ENCODE measurements around the gene DYNC2H1. TPM values are rescaled to one million over a fixed set of nuclear protein-coding genes. Genes with fewer than 3 reads are reported as not detected.

The DYNC2H1 gene
- total RNA-seq, 1 experiment from 2014 or later: 12.4 TPM

- in situ Hi-C loops (cut with HindIII; ENCODE audit: low pct_unique_long_range_greater_than_20kb, low sequenced_read_pairs) (no loop called here), intact Hi-C loops (cut with micrococcal nuclease; ENCODE audit: unreplicated experiment) (no loop called here)
- CTCF ChIA-PET: no interaction called here
- POLR2A ChIA-PET: no interaction called here
- TF ChIP-seq SIN3A (IDR thresholded peaks at IDR 0.05; ENCODE audit: borderline replicate concordance, insufficient read depth, low read depth, low read length) (no peak), TCF7L2 (IDR thresholded peaks at IDR 0.05; ENCODE audit: low read depth, low read length) (no peak), POLR2AphosphoS5 (IDR thresholded peaks at IDR 0.05; ENCODE audit: low read depth, low read length) (no peak)
- TF ChIP-seq, protein P1, sequence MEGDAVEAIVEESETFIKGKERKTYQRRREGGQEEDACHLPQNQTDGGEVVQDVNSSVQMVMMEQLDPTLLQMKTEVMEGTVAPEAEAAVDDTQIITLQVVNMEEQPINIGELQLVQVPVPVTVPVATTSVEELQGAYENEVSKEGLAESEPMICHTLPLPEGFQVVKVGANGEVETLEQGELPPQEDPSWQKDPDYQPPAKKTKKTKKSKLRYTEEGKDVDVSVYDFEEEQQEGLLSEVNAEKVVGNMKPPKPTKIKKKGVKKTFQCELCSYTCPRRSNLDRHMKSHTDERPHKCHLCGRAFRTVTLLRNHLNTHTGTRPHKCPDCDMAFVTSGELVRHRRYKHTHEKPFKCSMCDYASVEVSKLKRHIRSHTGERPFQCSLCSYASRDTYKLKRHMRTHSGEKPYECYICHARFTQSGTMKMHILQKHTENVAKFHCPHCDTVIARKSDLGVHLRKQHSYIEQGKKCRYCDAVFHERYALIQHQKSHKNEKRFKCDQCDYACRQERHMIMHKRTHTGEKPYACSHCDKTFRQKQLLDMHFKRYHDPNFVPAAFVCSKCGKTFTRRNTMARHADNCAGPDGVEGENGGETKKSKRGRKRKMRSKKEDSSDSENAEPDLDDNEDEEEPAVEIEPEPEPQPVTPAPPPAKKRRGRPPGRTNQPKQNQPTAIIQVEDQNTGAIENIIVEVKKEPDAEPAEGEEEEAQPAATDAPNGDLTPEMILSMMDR (IDR thresholded peaks at IDR 0.05): no peak; the same call in 1 of the 2 replicates
- TF ChIP-seq, protein P2, sequence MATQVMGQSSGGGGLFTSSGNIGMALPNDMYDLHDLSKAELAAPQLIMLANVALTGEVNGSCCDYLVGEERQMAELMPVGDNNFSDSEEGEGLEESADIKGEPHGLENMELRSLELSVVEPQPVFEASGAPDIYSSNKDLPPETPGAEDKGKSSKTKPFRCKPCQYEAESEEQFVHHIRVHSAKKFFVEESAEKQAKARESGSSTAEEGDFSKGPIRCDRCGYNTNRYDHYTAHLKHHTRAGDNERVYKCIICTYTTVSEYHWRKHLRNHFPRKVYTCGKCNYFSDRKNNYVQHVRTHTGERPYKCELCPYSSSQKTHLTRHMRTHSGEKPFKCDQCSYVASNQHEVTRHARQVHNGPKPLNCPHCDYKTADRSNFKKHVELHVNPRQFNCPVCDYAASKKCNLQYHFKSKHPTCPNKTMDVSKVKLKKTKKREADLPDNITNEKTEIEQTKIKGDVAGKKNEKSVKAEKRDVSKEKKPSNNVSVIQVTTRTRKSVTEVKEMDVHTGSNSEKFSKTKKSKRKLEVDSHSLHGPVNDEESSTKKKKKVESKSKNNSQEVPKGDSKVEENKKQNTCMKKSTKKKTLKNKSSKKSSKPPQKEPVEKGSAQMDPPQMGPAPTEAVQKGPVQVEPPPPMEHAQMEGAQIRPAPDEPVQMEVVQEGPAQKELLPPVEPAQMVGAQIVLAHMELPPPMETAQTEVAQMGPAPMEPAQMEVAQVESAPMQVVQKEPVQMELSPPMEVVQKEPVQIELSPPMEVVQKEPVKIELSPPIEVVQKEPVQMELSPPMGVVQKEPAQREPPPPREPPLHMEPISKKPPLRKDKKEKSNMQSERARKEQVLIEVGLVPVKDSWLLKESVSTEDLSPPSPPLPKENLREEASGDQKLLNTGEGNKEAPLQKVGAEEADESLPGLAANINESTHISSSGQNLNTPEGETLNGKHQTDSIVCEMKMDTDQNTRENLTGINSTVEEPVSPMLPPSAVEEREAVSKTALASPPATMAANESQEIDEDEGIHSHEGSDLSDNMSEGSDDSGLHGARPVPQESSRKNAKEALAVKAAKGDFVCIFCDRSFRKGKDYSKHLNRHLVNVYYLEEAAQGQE (IDR thresholded peaks at IDR 0.05; ENCODE audit: insufficient read depth in 1 of 2, low read depth in 2 of 2, low read length in 1 of 2): no peak
- no peaks in the 10 kb centered on the region for H3K27me3 ChIP-seq (ENCODE audit: control insufficient read depth, insufficient read depth, low read length)
- no peaks in the 10 kb centered on the region for H3K4me1 ChIP-seq (ENCODE audit: control insufficient read depth, insufficient read depth, low read length)
- no peaks in the 10 kb centered on the region for H3K9me3 ChIP-seq (ENCODE audit: control insufficient read depth, insufficient read depth, low read depth, low read length)
- no peak overlapping the region for H3K27ac ChIP-seq (ENCODE audit: low read length)
- no peaks in the 10 kb centered on the region for H3K36me3 ChIP-seq (ENCODE audit: control insufficient read depth, insufficient read depth, low read length)
- H3K4me3 ChIP-seq (ENCODE audit: low read depth in 2 of 2, low read length in 2 of 2): no peak overlapping the region
- ATAC-seq (no peak), DNase-seq (ENCODE audit: low read depth, low spot score) (no peak)
- BruUV-seq (replicated peaks): no TSS peak
These were observed 229.6 kb downstream of the DYNC2H1 start for GRCh38 chr11:103338621-103339484.

DNA sequence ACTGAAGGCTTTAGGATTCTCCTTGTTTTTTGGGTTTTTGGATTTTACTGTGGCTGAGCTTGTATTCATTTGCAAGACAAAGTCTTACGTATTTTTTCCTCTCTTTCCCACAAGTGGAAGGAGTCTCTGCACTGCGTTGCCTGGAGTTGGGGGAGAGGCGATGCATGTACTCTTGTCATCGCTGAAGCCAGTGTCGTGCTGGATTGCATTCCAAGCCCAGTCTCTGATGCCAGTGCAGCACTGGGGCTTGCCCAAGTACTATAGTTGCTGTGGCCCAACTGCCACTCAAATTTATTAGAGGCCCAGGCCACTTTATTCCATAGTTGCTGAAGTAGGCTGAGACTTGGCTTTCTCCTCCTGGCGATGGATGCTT lies 230.2 kb downstream of the DYNC2H1 start:
- no peaks in the 10 kb centered on the region for H3K9me3 ChIP-seq (ENCODE audit: control insufficient read depth, insufficient read depth, low read depth, low read length)
- H3K4me3 ChIP-seq (ENCODE audit: low read depth in 2 of 2, low read length in 2 of 2): no peak overlapping the region
- H3K4me1 ChIP-seq (ENCODE audit: control insufficient read depth, insufficient read depth, low read length): no peaks in the 10 kb centered on the region
- TF ChIP-seq, protein P1 (IDR thresholded peaks at IDR 0.05): no peak
- TF ChIP-seq TCF7L2 (IDR thresholded peaks at IDR 0.05; ENCODE audit: low read depth, low read length) (no peak), POLR2AphosphoS5 (IDR thresholded peaks at IDR 0.05; ENCODE audit: low read depth, low read length) (no peak), SIN3A (IDR thresholded peaks at IDR 0.05; ENCODE audit: borderline replicate concordance, insufficient read depth, low read depth, low read length) (no peak)
- TF ChIP-seq, protein P2 (IDR thresholded peaks at IDR 0.05; ENCODE audit: insufficient read depth in 1 of 2, low read depth in 2 of 2, low read length in 1 of 2): no peak
- ATAC-seq (no peak), DNase-seq (ENCODE audit: low read depth, low spot score) (no peak)
- POLR2A ChIA-PET: no interaction called here
- CTCF ChIA-PET: no interaction called here
- no peaks in the 10 kb centered on the region for H3K36me3 ChIP-seq (ENCODE audit: control insufficient read depth, insufficient read depth, low read length)
- no peak overlapping the region for H3K27ac ChIP-seq (ENCODE audit: low read length)
- H3K27me3 ChIP-seq (ENCODE audit: control insufficient read depth, insufficient read depth, low read length): no peaks in the 10 kb centered on the region
- no TSS peak for BruUV-seq (replicated peaks)
- intact Hi-C loops (cut with micrococcal nuclease; ENCODE audit: unreplicated experiment): no loop called here
- in situ Hi-C loops (cut with HindIII; ENCODE audit: low pct_unique_long_range_greater_than_20kb, low sequenced_read_pairs): no loop called here

All from Panc1 (cell line).